Glomerular visceral epithelial cell (primary cell): ENCODE measurements around the gene MTA2.

Experiments
- DNase-seq: peaks from one replicate; pipeline ENCODE4 v3.0.0-alpha.2; 2016; ENCODE audit errors: extremely low spot score

Gene MTA2

GRCh38 chr11:62546929-62547625 is 54.6 kb downstream of the MTA2 start:
- DNase-seq = peak; percentile 44

DNA sequence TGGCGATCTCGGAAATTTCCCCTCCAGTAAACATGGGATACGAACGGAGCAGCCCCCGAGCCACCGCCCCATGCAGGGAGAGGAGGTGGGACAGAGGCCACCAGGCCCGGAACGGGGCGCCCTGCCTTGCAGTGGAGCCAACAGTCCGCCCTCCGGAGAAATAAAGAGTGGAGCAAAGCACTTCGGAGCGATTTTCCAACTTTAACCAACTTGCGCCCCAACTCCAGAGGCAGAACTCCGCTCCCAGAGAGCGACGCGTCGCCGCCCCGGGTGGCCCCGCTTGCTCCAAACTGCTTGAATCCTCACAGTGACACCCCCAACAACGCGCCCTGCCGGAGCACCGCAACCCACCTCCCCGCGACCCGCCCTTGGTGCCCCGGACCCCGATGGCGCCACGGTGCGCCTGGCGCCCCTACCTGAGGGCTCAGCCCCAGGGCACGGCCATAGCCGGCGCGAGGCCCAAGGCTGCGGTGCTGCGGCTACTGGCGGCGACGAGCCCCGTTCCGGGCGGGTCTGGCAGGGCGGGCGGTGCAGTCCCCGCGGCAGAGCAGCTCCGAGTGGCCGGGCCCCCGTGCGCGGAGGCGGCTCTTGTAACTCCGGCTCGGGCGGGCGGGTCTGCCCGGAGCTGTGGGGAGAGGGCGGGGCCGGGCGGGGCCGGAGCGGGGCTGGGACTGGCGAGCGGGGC is 55.3 kb downstream of the MTA2 start, which contains the start of gene AHNAK:
TSS of gene AHNAK (minus strand) at position 563 of the 685 bp plus-strand sequence. CDS start 10,708 bp downstream, outside the sequence.
- DNase-seq = peak; percentile 65

DNA sequence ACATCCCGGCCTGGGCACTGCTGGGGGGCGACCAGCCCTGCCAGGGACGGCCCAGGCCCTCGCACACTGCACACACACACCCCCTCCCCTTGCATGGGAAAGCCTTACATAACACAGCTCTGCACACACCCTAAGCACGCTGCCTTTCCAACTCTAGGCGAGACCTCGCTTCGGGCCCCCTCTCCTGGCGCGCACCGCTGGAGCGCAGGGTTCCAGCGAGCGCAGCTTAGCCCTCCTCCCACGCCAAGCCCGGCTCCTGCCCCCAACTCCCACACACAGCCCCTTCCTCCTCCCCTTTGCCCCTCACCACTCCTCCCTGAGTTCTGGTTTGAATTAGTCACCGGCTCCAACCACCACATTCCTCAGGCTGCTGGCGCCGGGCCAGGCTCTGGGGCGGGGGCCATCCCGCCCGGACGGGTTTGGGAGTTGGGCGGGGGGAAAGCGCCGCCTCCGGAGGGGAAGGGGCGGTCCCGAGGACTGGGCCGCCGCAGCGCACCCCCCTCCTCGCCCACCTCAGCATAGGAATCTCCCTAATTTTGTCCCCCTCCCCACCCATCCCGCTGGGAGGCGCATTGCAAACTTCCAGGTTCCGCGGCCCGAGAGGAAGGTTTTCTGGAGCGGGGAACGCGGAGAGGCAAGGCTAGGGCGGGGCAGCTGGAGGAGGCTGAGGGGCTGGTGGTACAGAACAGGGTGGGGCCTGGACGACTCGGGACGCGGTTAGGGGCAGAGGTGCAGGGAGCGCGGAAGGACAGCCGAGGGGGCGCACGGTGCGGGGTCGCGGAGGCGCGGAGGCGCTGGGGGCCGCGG is 56.0 kb downstream of the MTA2 start:
- peak; percentile 96 for DNase-seq

DNA sequence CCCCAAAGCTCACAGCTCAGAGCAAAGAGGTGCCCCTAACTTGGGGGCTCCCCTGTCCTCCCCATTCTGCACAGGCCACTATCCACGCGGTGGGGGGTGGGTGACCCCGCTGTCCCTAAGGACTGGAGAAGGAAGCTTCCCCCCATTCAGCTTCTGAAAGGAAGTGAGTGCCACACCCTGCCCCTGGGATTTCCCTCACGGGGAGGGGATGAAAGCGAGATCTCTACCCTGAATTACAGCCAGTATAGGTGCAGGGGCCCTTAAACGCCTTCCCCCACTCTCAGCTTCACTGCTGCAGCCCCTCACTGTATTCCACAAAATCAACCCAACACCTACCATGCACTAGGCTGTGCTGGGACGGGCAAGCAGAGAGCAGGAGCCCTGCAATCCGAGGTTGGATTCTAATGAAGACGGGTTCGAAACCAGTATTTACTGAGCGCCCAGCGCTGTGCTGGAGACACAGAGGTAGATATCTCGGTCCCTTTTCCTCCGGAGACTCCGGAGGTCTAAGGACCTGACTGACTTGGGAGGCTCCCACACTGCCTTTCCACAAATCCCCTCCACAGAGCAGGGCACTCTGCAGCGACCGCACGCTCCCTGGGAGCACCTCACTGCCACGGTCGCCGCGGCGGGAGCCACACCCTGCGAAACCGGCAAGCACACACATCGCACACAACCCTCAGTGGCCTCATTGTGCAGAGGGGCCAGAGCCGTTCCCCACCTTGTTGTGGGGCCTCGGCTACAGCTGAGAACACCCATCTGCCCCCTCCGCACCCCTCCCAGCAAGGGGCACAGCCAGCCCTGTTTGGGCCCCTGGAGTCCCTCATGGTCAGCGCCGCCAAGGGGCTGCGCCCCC is 56.9 kb downstream of the MTA2 start:
- DNase-seq = peak; percentile 25

GRCh38 chr11:62543680-62544444 is 57.8 kb downstream of the MTA2 start:
- peak; percentile 21 for DNase-seq
